GM12874 (cell line): ENCODE measurements around the gene ARHGEF33.

Experiments
- TF ChIP-seq, protein P1 (sequence below): IDR thresholded peaks from 2 replicates; pipeline ENCODE4 v1.5.1; 2011; ENCODE audit warnings: low read depth, mild to moderate bottlenecking, control low read depth, low read length, moderate library complexity; ENCODE audit not compliant: insufficient read depth

Gene ARHGEF33

DNA sequence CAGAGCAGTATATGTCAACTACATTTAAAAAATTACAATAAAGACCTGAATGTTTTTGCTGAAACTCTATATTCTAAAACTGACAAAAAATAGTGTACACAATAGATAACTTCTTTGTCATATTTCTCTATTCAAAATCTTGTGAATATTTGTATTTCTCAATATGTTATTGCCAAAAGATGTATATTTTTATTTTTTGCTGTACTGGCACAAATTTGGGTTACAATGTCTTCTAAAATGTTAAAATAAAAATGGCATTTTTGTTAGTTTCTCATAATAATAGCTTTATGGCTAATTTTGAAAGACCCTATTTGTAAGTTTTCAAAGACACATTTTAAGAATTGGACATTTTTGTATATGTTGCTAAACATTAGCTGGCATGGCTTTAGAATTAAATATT is 630 bp upstream of the ARHGEF33 start:
- TF ChIP-seq, protein P1, sequence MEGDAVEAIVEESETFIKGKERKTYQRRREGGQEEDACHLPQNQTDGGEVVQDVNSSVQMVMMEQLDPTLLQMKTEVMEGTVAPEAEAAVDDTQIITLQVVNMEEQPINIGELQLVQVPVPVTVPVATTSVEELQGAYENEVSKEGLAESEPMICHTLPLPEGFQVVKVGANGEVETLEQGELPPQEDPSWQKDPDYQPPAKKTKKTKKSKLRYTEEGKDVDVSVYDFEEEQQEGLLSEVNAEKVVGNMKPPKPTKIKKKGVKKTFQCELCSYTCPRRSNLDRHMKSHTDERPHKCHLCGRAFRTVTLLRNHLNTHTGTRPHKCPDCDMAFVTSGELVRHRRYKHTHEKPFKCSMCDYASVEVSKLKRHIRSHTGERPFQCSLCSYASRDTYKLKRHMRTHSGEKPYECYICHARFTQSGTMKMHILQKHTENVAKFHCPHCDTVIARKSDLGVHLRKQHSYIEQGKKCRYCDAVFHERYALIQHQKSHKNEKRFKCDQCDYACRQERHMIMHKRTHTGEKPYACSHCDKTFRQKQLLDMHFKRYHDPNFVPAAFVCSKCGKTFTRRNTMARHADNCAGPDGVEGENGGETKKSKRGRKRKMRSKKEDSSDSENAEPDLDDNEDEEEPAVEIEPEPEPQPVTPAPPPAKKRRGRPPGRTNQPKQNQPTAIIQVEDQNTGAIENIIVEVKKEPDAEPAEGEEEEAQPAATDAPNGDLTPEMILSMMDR: no peak

DNA sequence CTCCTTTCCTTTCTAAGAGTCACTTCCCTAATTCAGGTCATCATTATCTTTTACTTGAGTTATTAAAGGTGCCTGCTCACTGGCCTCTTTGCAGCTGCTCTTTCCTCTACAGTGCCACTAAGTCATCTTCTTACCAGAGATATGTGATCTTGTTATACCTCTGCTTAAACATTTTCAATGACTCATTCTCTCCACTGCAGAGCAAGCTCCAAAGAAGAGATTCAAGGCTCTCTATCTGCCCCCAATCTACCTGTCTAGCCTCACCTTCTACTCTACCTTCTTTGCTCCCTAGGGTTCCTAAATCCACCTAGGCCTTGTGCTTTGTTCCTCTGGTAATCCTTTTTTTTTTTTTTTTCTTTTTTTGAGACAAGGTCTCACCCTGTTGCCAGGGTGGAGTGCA is 3.1 kb downstream of the ARHGEF33 start:
- TF ChIP-seq, protein P1: no peak

DNA sequence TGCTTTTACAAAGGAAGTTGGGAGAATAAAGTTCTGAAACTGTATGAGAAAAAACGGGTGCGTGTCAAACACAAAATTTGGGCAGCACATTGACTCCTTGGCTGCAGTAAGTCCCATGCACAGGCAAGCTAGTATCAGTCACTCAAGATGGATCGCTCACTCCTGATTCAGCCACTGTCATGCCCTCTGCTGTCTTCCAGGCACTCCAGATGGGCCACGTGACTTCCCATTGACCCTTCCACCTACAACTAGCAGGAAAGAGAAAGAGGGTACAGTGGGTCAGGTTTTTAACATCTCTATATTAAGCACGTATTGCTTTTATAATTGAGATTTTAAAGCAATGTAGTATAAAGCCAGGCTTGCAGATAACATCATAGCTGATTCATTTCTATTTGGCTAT is 8.6 kb downstream of the ARHGEF33 start:
- TF ChIP-seq, protein P1: no peak

DNA sequence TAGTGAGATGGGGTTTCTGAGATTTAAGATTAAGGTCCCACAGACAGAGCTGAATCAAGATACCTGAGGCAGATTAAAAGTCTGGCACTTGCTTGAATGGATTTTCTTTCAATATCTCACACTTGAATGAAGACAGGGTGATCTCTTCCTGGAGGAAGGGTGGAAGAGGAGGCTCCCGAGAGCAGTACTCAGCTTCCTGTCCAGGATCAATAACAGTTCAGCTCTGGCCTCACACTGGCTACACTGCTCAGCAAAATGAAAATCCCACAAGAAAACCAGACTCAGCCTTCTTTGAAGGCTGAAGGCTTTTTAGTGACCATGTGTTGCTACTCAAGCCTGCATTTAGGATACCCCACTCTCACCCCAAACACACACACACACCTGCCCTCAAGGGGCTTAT is 11.1 kb downstream of the ARHGEF33 start:
- TF ChIP-seq, protein P1: no peak

DNA sequence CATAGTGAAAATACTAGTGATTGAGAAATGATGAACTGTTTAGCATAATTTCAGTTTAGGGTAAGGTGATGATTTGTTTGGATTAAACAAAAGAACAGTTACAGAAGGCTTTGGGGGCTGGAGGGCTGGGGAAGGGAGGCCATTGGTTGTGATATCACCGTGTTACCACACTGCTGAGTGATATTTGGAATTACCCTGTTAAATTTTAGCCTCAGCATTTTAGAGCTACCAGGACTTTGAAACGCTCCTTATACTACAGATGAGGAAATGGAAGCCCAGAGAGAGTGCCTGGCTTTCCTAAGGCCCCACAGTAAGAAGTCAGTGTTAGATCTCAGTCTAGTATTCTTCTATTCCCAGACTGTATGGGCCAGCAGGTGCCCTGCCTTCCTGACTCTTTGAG is 15.6 kb downstream of the ARHGEF33 start:
- TF ChIP-seq, protein P1: no peak

DNA sequence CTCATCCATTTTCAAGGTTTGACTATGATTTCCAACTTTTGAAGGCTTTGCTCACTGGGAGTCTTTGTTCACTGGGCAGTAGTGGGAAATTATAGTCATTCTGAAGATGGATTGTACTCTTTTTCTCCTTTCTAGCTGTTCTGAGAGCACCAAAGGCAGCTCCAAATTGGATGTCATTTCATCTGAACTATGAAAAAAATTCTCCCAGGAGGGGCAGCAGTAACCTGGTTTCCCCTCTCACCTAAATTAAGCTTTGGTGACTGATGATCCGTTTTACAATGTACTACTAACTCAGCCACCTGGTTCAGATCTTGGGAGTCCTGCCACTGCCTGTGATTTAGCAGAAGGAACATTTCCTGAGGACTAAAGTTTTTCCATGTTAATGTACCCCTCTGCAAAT is 17.6 kb downstream of the ARHGEF33 start:
- TF ChIP-seq, protein P1: no peak

DNA sequence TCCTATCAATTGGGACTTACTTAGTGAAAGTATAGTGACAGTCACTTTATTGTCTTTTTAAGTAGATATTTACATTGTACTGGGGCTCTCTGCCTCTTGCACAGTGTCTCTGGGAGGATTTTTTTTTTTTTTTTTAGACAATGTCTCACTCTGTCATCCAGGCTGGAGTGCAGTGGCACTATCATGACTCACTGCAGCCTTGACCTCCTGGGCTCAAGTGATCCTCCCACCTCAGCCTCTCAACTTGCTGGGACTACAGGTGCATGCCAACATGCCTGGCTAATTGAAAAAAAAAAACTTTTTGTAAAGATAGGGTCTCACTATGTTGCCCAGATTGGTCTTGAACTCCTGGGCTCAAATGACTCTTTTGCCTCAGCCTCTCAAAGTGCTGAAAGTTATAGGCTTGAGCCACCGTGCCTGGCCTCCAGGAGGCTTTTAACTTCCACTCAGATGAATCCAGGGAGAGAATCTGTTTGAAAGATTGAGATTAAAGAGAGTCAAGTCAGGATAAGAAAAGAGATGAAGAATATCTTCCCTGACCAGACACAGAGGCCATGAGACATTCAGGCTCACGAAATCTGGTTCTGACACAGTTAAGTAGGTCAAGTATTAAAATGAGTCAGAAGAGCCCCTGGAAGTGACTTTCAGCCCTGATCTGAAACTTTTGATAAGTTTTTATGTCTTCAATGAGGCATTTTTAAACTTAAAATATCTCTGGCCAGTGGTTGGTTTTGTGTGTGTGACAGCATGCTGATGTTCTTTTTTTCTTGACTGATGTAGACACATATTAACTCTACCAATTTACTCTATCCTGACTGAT is 18.3 kb downstream of the ARHGEF33 start:
- TF ChIP-seq, protein P1: no peak

DNA sequence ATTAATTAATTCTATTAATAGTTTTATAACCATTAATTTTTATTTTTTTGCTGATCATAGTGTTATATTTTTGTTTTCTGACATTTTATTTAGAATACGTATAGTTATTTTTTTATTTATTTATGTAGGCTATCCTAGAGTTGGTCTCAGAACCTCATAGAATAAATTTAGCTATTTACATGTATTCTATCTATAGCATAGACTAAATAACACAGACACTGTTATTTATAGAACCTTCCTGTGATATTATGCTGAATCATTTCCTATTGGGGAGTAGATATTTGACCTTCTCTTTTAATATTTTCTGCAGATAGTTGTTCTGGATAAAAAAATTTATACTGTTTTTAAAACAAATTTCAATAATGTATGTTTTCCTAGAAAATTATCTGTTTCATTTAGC is 20.2 kb downstream of the ARHGEF33 start:
- TF ChIP-seq, protein P1: no peak
